ENCODE measurements around the gene PPP1R11. TPM values are rescaled to one million over a fixed set of nuclear protein-coding genes. Genes with fewer than 3 reads are reported as not detected.

The PPP1R11 gene, protein sequence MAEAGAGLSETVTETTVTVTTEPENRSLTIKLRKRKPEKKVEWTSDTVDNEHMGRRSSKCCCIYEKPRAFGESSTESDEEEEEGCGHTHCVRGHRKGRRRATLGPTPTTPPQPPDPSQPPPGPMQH
- total RNA-seq (ENCODE audit: low replicate concordance), result 22.7 and 28.4 TPM in 2 replicates

DNA sequence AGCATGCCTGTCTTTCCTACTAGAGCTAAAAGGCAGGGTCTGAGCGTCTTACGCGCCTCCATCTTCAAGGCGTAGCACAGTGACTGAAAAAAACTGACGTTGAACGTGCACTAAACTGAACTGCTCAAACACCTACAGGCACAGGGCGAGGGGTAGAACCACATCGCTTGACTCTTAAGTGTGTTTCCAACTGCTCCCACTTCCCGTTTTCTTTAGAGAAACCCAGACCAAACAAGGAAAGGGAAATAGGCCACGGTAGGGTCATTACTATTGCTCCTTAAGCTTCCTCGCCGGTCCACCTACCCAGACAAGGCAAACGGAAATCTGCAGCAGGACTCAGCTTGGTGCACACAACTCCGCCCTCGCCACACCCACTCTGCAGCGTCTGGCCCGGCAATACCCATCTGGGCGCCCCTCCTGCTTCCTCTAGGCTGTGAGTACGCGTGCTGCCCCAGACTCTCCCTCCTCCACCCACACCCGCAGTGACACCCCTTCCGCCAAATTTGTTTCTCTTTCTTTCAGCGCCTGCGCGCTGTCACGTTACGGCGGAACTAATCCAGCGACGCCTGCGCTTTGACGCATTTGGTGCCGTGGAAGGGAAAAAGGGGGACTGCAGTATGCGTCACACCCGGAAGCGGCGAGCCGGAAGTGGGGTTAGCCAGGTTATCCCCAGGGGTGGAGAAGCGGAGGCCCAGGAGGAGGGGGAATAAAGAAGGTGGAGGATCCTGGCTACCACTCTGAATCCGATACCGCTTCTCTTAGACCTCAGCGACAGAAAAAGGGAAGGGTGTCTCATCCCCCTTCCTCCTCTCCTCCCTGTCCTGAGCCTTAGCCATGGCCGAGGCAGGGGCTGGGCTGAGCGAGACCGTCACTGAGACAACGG, at the start of gene PPP1R11:
PPP1R11 (plus strand) TSS at position 622 of the 883 bp plus-strand sequence; CDS start at position 835, 213 bp downstream.
- no peak within 1 kb of the TSS for H3K27ac ChIP-seq
- peak; percentile 99 for DNase-seq (ENCODE audit: low spot score)
- H3K9me3 ChIP-seq (ENCODE audit: low read depth), result no peaks in the 10 kb centered on the region
- Mint-ChIP-seq H3K4me3 (peak within 1 kb of the TSS; percentile 87), H3K9me3 (peaks cover 3% of the 10 kb centered on the region), H3K27me3 (ENCODE audit: insufficient read depth, low read depth) (peaks cover 20% of the 10 kb centered on the region), H3K36me3 (peaks cover 19% of the 10 kb centered on the region), H3K4me1 (peaks cover 33% of the 10 kb centered on the region), H3K27ac (peak within 1 kb of the TSS; percentile 35)
- peak within 1 kb of the TSS; percentile 81 for H2AFZ ChIP-seq (replicated peaks)
- no peak within 1 kb of the TSS for H3K9ac ChIP-seq
- H3K4me1 ChIP-seq, result peaks cover 21% of the 10 kb centered on the region
- H3K27me3 ChIP-seq, result peaks cover 26% of the 10 kb centered on the region
- peak within 1 kb of the TSS; percentile 71 for H3K4me3 ChIP-seq
- peaks cover 20% of the 10 kb centered on the region for H3F3A ChIP-seq (ENCODE audit: low read depth)
- peaks cover 13% of the 10 kb centered on the region for H3K79me2 ChIP-seq (ENCODE audit: low read depth)
- no peak for TF ChIP-seq EZH2phosphoT487 (IDR thresholded peaks at IDR 0.05)
- no peak for TF ChIP-seq EZH2 (IDR thresholded peaks at IDR 0.05)
- TF ChIP-seq, protein P1, sequence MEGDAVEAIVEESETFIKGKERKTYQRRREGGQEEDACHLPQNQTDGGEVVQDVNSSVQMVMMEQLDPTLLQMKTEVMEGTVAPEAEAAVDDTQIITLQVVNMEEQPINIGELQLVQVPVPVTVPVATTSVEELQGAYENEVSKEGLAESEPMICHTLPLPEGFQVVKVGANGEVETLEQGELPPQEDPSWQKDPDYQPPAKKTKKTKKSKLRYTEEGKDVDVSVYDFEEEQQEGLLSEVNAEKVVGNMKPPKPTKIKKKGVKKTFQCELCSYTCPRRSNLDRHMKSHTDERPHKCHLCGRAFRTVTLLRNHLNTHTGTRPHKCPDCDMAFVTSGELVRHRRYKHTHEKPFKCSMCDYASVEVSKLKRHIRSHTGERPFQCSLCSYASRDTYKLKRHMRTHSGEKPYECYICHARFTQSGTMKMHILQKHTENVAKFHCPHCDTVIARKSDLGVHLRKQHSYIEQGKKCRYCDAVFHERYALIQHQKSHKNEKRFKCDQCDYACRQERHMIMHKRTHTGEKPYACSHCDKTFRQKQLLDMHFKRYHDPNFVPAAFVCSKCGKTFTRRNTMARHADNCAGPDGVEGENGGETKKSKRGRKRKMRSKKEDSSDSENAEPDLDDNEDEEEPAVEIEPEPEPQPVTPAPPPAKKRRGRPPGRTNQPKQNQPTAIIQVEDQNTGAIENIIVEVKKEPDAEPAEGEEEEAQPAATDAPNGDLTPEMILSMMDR (IDR thresholded peaks at IDR 0.05), result no peak
- H3K36me3 ChIP-seq, result peaks cover 6% of the 10 kb centered on the region
- H4K20me1 ChIP-seq (ENCODE audit: low read depth), result no peaks in the 10 kb centered on the region
- H3K4me2 ChIP-seq, result peak within 1 kb of the TSS; percentile 76

DNA sequence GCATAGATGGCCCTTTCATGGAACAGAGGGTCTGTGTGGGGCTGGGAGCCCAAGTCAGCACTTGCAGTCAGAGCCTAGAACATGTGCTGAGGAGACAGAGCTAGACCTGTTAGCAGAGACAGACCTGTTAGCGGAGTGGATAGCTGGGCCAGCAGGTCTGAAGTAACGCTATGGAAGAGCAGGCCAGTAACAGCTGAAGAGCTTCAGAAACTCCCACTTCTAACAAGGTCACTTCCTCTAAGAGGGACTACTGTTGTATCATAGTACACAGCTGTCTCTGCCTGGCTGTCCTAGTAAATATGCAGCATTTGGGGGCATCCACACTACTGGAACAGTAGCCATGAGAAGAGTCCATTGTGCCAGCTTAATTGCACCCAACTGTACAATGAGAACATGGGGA, 47.2 kb upstream of the PPP1R11 start:
- Histone ChIP-seq H3K4me2 (no peak overlapping the region), H3K4me1 (no peaks in the 10 kb centered on the region), H3K27ac (no peak overlapping the region), H3K36me3 (no peaks in the 10 kb centered on the region), H3K79me2 (ENCODE audit: low read depth) (no peaks in the 10 kb centered on the region), H2AFZ (replicated peaks) (no peak overlapping the region), H3K9ac (no peak overlapping the region), H4K20me1 (ENCODE audit: low read depth) (no peaks in the 10 kb centered on the region), H3K4me3 (no peak overlapping the region), H3F3A (ENCODE audit: low read depth) (no peaks in the 10 kb centered on the region), H3K9me3 (ENCODE audit: low read depth) (no peaks in the 10 kb centered on the region), H3K27me3 (no peaks in the 10 kb centered on the region)
- TF ChIP-seq, protein P1 (IDR thresholded peaks at IDR 0.05), result no peak
- no peak for TF ChIP-seq EZH2 (IDR thresholded peaks at IDR 0.05)
- no peak for TF ChIP-seq EZH2phosphoT487 (IDR thresholded peaks at IDR 0.05)
- peaks cover 3% of the 10 kb centered on the region for H3K27me3 Mint-ChIP-seq (ENCODE audit: insufficient read depth, low read depth)
- H3K27ac Mint-ChIP-seq, result no peak overlapping the region
- H3K4me3 Mint-ChIP-seq, result no peak overlapping the region
- DNase-seq (ENCODE audit: low spot score), result no peak
- no peaks in the 10 kb centered on the region for H3K36me3 Mint-ChIP-seq
- H3K9me3 Mint-ChIP-seq, result no peaks in the 10 kb centered on the region
- no peaks in the 10 kb centered on the region for H3K4me1 Mint-ChIP-seq

DNA sequence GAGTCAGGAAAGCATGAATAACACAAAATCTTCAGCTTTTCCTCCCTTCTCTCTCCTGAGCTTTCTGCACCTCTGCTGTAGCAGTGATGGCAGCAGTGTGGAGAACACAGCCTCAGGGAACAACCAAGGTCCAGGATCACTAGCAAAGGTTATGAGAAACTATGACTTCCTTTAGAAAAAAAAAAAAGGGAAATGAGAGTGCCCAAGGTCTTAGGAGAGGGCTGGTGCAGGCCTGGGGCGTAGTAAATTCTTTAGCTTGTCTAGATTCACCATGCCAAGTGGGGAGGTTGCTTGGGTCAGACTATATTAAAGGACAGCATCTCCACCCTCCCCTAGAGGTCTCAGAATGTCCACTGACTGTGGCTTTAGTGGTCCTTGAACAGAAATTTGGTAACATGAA, 46.4 kb upstream of the PPP1R11 start:
- no peaks in the 10 kb centered on the region for H3F3A ChIP-seq (ENCODE audit: low read depth)
- no peaks in the 10 kb centered on the region for H3K36me3 Mint-ChIP-seq
- no peak overlapping the region for H3K27ac ChIP-seq
- H3K9me3 Mint-ChIP-seq, result no peaks in the 10 kb centered on the region
- TF ChIP-seq EZH2phosphoT487 (IDR thresholded peaks at IDR 0.05), result no peak
- TF ChIP-seq, protein P1 (IDR thresholded peaks at IDR 0.05), result no peak
- no peaks in the 10 kb centered on the region for H3K36me3 ChIP-seq
- H3K27ac Mint-ChIP-seq, result no peak overlapping the region
- peaks cover 3% of the 10 kb centered on the region for H3K27me3 Mint-ChIP-seq (ENCODE audit: insufficient read depth, low read depth)
- H3K4me1 Mint-ChIP-seq, result no peaks in the 10 kb centered on the region
- no peaks in the 10 kb centered on the region for H3K27me3 ChIP-seq
- H3K9me3 ChIP-seq (ENCODE audit: low read depth), result no peaks in the 10 kb centered on the region
- no peaks in the 10 kb centered on the region for H4K20me1 ChIP-seq (ENCODE audit: low read depth)
- no peaks in the 10 kb centered on the region for H3K4me1 ChIP-seq
- no peak overlapping the region for H3K4me3 Mint-ChIP-seq
- H3K79me2 ChIP-seq (ENCODE audit: low read depth), result no peaks in the 10 kb centered on the region
- H3K4me2 ChIP-seq, result no peak overlapping the region
- no peak for DNase-seq (ENCODE audit: low spot score)
- H3K4me3 ChIP-seq, result no peak overlapping the region
- H3K9ac ChIP-seq, result no peak overlapping the region
- no peak overlapping the region for H2AFZ ChIP-seq (replicated peaks)

Measured in neural progenitor cell (in vitro differentiated cells).